HEK293 (cell line): Measurements from ENCODE around the gene AGAP3.

Experiments
- EGR2 ChIP-seq: fragments of 450-650 bp; formaldehyde crosslinking; IDR thresholded peaks from 2 replicates; pipeline ENCODE4 v1.5.1; 2016; ENCODE audit warnings: low read depth, missing biosample characterization, missing genetic modification characterization
- GLI2 ChIP-seq: fragments of 450-650 bp; formaldehyde crosslinking; IDR thresholded peaks from 2 replicates; pipeline ENCODE4; 2017; ENCODE audit warnings: missing biosample characterization, missing genetic modification characterization, low read depth, borderline replicate concordance
- GLIS1 ChIP-seq: fragments of 450-650 bp; formaldehyde crosslinking; IDR thresholded peaks from 2 replicates; pipeline ENCODE4 v1.5.1; 2016; ENCODE audit warnings: missing biosample characterization, missing genetic modification characterization
- IKZF3 ChIP-seq: fragments of 450-650 bp; IDR thresholded peaks from 2 replicates; pipeline ENCODE4 v1.5.0; 2018; ENCODE audit warnings: missing biosample characterization, mild to moderate bottlenecking, missing genetic modification characterization, moderate library complexity
- MEIS1 ChIP-seq: sonication (generic); formaldehyde crosslinking; IDR thresholded peaks from 2 replicates; pipeline ENCODE4 v1.8.1; 2022; ENCODE audit warnings: missing genetic modification reagents, mild to moderate bottlenecking, borderline replicate concordance
- SCRT1 ChIP-seq: fragments of 450-650 bp; formaldehyde crosslinking; IDR thresholded peaks from 2 replicates; pipeline ENCODE4 v1.5.1; 2016; ENCODE audit warnings: missing biosample characterization, missing genetic modification characterization, borderline replicate concordance
- SETDB1 ChIP-seq: IDR thresholded peaks from one replicate; pipeline ENCODE4 v1.6.1; 2017; ENCODE audit warnings: mild to moderate bottlenecking, low read length, moderate library complexity, mixed read lengths; ENCODE audit not compliant: insufficient read length
- TRIM28 ChIP-seq: IDR thresholded peaks from 2 replicates; pipeline ENCODE4 v1.6.1; 2011; ENCODE audit warnings: low read length, control low read depth, borderline replicate concordance
- ZBTB17 ChIP-seq: fragments of 450-650 bp; formaldehyde crosslinking; IDR thresholded peaks from 2 replicates; pipeline ENCODE4 v1.5.1; 2016; ENCODE audit warnings: missing biosample characterization, missing genetic modification characterization
- ZFP69B ChIP-seq: fragments of 450-650 bp; formaldehyde crosslinking; IDR thresholded peaks from 2 replicates; pipeline ENCODE4 v1.5.1; 2016; ENCODE audit warnings: missing biosample characterization, missing genetic modification characterization
- ZNF114 ChIP-seq: fragments of 450-650 bp; formaldehyde crosslinking; IDR thresholded peaks from 2 replicates; pipeline ENCODE4 v1.5.0; 2017; ENCODE audit warnings: missing biosample characterization, missing genetic modification characterization
- ZNF223 ChIP-seq: fragments of 450-650 bp; formaldehyde crosslinking; IDR thresholded peaks from 2 replicates; pipeline ENCODE4 v1.5.1; 2016; ENCODE audit warnings: missing biosample characterization, missing genetic modification characterization
- ZNF23 ChIP-seq: fragments of 450-650 bp; formaldehyde crosslinking; IDR thresholded peaks from 2 replicates; pipeline ENCODE4 v1.5.1; 2016; ENCODE audit warnings: missing biosample characterization, missing genetic modification characterization, borderline replicate concordance
- ZNF239 ChIP-seq: fragments of 450-650 bp; formaldehyde crosslinking; IDR thresholded peaks from 2 replicates; pipeline ENCODE4 v1.5.1; 2016; ENCODE audit warnings: missing biosample characterization, missing genetic modification characterization
- ZNF24 ChIP-seq: fragments of 450-650 bp; formaldehyde crosslinking; IDR thresholded peaks from 2 replicates; pipeline ENCODE4 v1.5.1; 2016; ENCODE audit warnings: missing biosample characterization, missing genetic modification characterization
- ZNF354C ChIP-seq: fragments of 450-650 bp; formaldehyde crosslinking; IDR thresholded peaks from 2 replicates; pipeline ENCODE4 v1.5.1; 2016; ENCODE audit warnings: missing biosample characterization, missing genetic modification characterization, low read depth, borderline replicate concordance
- ZNF37A ChIP-seq: fragments of 450-650 bp; IDR thresholded peaks from 2 replicates; pipeline ENCODE4 v1.5.1; 2018; ENCODE audit warnings: missing biosample characterization, missing genetic modification characterization
- ZNF433 ChIP-seq: fragments of 450-650 bp; formaldehyde crosslinking; IDR thresholded peaks from 2 replicates; pipeline ENCODE4 v1.5.1; 2016; ENCODE audit warnings: missing biosample characterization, missing genetic modification characterization, low read depth
- ZNF473 ChIP-seq: fragments of 450-650 bp; formaldehyde crosslinking; IDR thresholded peaks from 2 replicates; pipeline ENCODE4 v1.5.1; 2017; ENCODE audit warnings: missing biosample characterization, missing genetic modification characterization
- ZNF561 ChIP-seq: fragments of 450-650 bp; IDR thresholded peaks from 2 replicates; pipeline ENCODE4 v1.5.1; 2018; ENCODE audit warnings: missing biosample characterization, missing genetic modification characterization, borderline replicate concordance
- ZSCAN30 ChIP-seq: fragments of 450-650 bp; IDR thresholded peaks from 2 replicates; pipeline ENCODE4 v1.5.1; 2018; ENCODE audit warnings: missing biosample characterization, mild to moderate bottlenecking, missing genetic modification characterization, moderate library complexity
- ZXDB ChIP-seq: fragments of 450-650 bp; formaldehyde crosslinking; IDR thresholded peaks from 2 replicates; pipeline ENCODE4 v1.5.1; 2016; ENCODE audit warnings: missing biosample characterization, missing genetic modification characterization
- TF ChIP-seq, protein P1 (sequence below): fragments of 450-650 bp; formaldehyde crosslinking; IDR thresholded peaks from 2 replicates; pipeline ENCODE4 v1.5.1; 2016; ENCODE audit warnings: missing biosample characterization, missing genetic modification characterization
- TF ChIP-seq, protein P2 (sequence below): fragments of 450-650 bp; formaldehyde crosslinking; IDR thresholded peaks from 2 replicates; pipeline ENCODE4 v1.5.1; 2016; ENCODE audit warnings: missing biosample characterization, missing genetic modification characterization, low read depth
- TF ChIP-seq, protein P3 (sequence below): fragments of 450-650 bp; formaldehyde crosslinking; conservative IDR thresholded peaks from 2 replicates; pipeline ENCODE4 v1.5.1; 2016; ENCODE audit warnings: low read depth, missing biosample characterization, missing genetic modification characterization
- TF ChIP-seq, protein P4 (sequence below): fragments of 450-650 bp; formaldehyde crosslinking; IDR thresholded peaks from 2 replicates; pipeline ENCODE4 v1.5.1; 2016; ENCODE audit warnings: missing biosample characterization, missing genetic modification characterization
- TF ChIP-seq, protein P5 (sequence below): fragments of 450-650 bp; formaldehyde crosslinking; IDR thresholded peaks from 2 replicates; pipeline ENCODE4 v1.5.1; 2016; ENCODE audit warnings: missing biosample characterization, missing genetic modification characterization

AGAP3 gene

DNA sequence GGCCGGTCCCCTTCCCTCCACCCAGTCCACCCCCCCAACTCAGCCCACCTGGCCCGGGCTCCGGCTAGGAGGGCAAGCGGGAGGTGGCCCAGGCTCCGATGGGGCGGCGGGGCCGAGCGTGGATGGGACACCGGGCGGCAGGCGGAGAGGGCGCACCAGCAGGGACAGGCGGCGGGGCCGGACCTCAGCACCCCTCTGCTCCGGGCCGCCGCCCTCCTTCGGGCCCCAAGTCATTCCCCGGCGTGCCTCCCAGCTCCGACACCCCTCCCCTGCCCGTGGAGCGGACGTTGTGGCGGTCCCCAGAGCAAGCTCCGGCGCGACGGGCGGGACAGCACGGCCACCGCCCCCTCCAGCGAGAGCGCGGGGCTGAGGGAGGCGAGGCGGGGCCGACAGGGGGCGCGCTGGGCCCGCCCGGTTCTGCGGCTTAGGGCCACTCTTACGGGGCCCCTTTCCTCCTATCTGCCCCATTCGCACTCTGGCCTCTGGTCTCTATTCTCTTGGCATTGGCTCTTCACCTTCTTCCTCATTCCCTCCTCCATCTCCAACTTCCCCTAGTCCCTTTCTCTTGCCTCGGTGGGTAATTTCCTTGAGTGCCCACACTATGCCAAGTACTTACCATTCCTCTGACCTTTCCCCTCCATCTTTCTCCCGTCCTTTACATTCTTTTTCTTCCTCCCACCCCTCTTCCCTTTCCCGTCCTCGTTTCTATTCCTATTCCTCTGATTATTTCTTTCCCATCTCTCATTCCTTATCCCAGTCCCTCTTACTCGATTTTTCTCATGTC is 81.9 kb downstream of the AGAP3 start (continued):
- TF ChIP-seq, protein P1, sequence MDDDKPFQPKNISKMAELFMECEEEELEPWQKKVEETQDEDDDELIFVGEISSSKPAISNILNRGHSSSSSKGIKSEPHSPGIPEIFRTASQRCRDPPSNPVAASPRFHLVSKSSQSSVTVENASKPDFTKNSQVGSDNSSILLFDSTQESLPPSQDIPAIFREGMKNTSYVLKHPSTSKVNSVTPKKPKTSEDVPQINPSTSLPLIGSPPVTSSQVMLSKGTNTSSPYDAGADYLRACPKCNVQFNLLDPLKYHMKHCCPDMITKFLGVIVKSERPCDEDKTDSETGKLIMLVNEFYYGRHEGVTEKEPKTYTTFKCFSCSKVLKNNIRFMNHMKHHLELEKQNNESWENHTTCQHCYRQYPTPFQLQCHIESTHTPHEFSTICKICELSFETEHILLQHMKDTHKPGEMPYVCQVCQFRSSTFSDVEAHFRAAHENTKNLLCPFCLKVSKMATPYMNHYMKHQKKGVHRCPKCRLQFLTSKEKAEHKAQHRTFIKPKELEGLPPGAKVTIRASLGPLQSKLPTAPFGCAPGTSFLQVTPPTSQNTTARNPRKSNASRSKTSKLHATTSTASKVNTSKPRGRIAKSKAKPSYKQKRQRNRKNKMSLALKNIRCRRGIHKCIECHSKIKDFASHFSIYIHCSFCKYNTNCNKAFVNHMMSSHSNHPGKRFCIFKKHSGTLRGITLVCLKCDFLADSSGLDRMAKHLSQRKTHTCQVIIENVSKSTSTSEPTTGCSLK (tag by site-specific recombination) = no peak; the same call in 1 of the 2 replicates
- TF ChIP-seq ZNF561 (tag by site-specific recombination) (peak; percentile 39; the same call in 1 of the 2 replicates), ZBTB17 (tag by site-specific recombination) (no peak), MEIS1 (no peak), ZNF37A (tag by site-specific recombination) (no peak), ZNF354C (no peak), ZFP69B (peak; percentile 82), SCRT1 (tag by site-specific recombination) (no peak), ZNF24 (no peak), ZNF223 (tag by site-specific recombination) (peak; percentile 87), ZNF239 (no peak), ZNF433 (tag by site-specific recombination) (no peak), ZNF114 (tag by site-specific recombination) (no peak), IKZF3 (no peak), GLI2 (no peak), GLIS1 (peak; percentile 44), ZNF23 (tag by site-specific recombination) (no peak), ZXDB (tag by site-specific recombination) (peak; percentile 44; the same call in 1 of the 2 replicates), ZSCAN30 (tag by site-specific recombination) (0 out of 2 replicates have a peak, but pooled peaks have one; percentile 55), ZNF473 (tag by site-specific recombination) (no peak), TRIM28 (no peak), SETDB1 (no peak), EGR2 (peak; percentile 13; the same call in 1 of the 2 replicates)
- TF ChIP-seq, protein P2, sequence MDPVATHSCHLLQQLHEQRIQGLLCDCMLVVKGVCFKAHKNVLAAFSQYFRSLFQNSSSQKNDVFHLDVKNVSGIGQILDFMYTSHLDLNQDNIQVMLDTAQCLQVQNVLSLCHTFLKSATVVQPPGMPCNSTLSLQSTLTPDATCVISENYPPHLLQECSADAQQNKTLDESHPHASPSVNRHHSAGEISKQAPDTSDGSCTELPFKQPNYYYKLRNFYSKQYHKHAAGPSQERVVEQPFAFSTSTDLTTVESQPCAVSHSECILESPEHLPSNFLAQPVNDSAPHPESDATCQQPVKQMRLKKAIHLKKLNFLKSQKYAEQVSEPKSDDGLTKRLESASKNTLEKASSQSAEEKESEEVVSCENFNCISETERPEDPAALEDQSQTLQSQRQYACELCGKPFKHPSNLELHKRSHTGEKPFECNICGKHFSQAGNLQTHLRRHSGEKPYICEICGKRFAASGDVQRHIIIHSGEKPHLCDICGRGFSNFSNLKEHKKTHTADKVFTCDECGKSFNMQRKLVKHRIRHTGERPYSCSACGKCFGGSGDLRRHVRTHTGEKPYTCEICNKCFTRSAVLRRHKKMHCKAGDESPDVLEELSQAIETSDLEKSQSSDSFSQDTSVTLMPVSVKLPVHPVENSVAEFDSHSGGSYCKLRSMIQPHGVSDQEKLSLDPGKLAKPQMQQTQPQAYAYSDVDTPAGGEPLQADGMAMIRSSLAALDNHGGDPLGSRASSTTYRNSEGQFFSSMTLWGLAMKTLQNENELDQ (tag by site-specific recombination) = no peak
- TF ChIP-seq, protein P3, sequence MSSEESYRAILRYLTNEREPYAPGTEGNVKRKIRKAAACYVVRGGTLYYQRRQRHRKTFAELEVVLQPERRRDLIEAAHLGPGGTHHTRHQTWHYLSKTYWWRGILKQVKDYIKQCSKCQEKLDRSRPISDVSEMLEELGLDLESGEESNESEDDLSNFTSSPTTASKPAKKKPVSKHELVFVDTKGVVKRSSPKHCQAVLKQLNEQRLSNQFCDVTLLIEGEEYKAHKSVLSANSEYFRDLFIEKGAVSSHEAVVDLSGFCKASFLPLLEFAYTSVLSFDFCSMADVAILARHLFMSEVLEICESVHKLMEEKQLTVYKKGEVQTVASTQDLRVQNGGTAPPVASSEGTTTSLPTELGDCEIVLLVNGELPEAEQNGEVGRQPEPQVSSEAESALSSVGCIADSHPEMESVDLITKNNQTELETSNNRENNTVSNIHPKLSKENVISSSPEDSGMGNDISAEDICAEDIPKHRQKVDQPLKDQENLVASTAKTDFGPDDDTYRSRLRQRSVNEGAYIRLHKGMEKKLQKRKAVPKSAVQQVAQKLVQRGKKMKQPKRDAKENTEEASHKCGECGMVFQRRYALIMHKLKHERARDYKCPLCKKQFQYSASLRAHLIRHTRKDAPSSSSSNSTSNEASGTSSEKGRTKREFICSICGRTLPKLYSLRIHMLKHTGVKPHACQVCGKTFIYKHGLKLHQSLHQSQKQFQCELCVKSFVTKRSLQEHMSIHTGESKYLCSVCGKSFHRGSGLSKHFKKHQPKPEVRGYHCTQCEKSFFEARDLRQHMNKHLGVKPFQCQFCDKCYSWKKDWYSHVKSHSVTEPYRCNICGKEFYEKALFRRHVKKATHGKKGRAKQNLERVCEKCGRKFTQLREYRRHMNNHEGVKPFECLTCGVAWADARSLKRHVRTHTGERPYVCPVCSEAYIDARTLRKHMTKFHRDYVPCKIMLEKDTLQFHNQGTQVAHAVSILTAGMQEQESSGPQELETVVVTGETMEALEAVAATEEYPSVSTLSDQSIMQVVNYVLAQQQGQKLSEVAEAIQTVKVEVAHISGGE (tag by site-specific recombination) = peak; percentile 44; the same call in 1 of the 2 replicates
- TF ChIP-seq, protein P4, sequence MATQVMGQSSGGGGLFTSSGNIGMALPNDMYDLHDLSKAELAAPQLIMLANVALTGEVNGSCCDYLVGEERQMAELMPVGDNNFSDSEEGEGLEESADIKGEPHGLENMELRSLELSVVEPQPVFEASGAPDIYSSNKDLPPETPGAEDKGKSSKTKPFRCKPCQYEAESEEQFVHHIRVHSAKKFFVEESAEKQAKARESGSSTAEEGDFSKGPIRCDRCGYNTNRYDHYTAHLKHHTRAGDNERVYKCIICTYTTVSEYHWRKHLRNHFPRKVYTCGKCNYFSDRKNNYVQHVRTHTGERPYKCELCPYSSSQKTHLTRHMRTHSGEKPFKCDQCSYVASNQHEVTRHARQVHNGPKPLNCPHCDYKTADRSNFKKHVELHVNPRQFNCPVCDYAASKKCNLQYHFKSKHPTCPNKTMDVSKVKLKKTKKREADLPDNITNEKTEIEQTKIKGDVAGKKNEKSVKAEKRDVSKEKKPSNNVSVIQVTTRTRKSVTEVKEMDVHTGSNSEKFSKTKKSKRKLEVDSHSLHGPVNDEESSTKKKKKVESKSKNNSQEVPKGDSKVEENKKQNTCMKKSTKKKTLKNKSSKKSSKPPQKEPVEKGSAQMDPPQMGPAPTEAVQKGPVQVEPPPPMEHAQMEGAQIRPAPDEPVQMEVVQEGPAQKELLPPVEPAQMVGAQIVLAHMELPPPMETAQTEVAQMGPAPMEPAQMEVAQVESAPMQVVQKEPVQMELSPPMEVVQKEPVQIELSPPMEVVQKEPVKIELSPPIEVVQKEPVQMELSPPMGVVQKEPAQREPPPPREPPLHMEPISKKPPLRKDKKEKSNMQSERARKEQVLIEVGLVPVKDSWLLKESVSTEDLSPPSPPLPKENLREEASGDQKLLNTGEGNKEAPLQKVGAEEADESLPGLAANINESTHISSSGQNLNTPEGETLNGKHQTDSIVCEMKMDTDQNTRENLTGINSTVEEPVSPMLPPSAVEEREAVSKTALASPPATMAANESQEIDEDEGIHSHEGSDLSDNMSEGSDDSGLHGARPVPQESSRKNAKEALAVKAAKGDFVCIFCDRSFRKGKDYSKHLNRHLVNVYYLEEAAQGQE (tag by site-specific recombination) = no peak
- TF ChIP-seq, protein P5, sequence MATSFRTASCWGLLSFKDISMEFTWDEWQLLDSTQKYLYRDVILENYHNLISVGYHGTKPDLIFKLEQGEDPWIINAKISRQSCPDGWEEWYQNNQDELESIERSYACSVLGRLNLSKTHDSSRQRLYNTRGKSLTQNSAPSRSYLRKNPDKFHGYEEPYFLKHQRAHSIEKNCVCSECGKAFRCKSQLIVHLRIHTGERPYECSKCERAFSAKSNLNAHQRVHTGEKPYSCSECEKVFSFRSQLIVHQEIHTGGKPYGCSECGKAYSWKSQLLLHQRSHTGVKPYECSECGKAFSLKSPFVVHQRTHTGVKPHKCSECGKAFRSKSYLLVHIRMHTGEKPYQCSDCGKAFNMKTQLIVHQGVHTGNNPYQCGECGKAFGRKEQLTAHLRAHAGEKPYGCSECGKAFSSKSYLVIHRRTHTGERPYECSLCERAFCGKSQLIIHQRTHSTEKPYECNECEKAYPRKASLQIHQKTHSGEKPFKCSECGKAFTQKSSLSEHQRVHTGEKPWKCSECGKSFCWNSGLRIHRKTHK (tag by site-specific recombination) = no peak
